ENCODE measurements around the gene JUNB. TPM values are rescaled to one million over a fixed set of nuclear protein-coding genes. Genes with fewer than 3 reads are reported as not detected.

The JUNB gene
- total and polyA plus RNA-seq, 2 of the 8 experiments (the other 6 are each of a cell fraction or from before 2014, with no cell fraction given): 7.4 to 10.0 TPM

GRCh38 chr19:12842511-12842910 lies 51.2 kb downstream of the JUNB start (continued):
- no peak for TF ChIP-seq ASH2L (IDR thresholded peaks at IDR 0.05; ENCODE audit: low read length)

Small RNAs within 50 kb of the gene (microRNA-seq; reads per million reads assigned to microRNA genes)
- gene MIR5684 (ENCODE audit: borderline microRNAs expressed in 2 of 2, borderline number of aligned reads in 2 of 2, borderline replicate concordance in 1 of 2): 0 reads per million in 2 experiments

Small RNAs within 50 kb of the gene (small RNA-seq; reads per million reads assigned to genes)
- not detected for gene MIR5684 (ENCODE audit: insufficient read depth)

Other genes with a start within 250 kb of the JUNB start
- gene ZNF564, start 240.0 kb upstream of the JUNB start, total RNA-seq (2021; fragmentation: NEBNext Ultra II Directional; extraction: Animal tissue kit (Norgen Biotek cat#: 25700)): 7.8 and 10.4 TPM in 2 replicates
- gene ZNF564, start 240.0 kb upstream of the JUNB start, polyA plus RNA-seq (2011; rRNA removed): 0.89 and 0.91 TPM in 2 replicates
- gene ZNF490, start 180.7 kb upstream of the JUNB start, total RNA-seq (2021; fragmentation: NEBNext Ultra II Directional; extraction: Animal tissue kit (Norgen Biotek cat#: 25700)): 9.0 TPM in 2 replicates
- gene ZNF490, start 180.7 kb upstream of the JUNB start, polyA plus RNA-seq (2011; rRNA removed): 1.6 and 1.7 TPM in 2 replicates
- 18.6 and 20.1 TPM in 2 replicates for gene ZNF791, start 180.6 kb upstream of the JUNB start, total RNA-seq (2021; fragmentation: NEBNext Ultra II Directional; extraction: Animal tissue kit (Norgen Biotek cat#: 25700))
- 3.1 and 4.1 TPM in 2 replicates for gene ZNF791, start 180.6 kb upstream of the JUNB start, polyA plus RNA-seq (2011; rRNA removed)
- gene MAN2B1, start 124.7 kb upstream of the JUNB start, total RNA-seq (2021; fragmentation: NEBNext Ultra II Directional; extraction: Animal tissue kit (Norgen Biotek cat#: 25700)): 71.1 and 76.3 TPM in 2 replicates
- 55.3 and 73.6 TPM in 2 replicates for gene MAN2B1, start 124.7 kb upstream of the JUNB start, polyA plus RNA-seq (2011; rRNA removed)
- 15.3 and 19.6 TPM in 2 replicates for gene WDR83, start 124.7 kb upstream of the JUNB start, total RNA-seq (2021; fragmentation: NEBNext Ultra II Directional; extraction: Animal tissue kit (Norgen Biotek cat#: 25700))
- 12.6 and 24.5 TPM in 2 replicates for gene WDR83, start 124.7 kb upstream of the JUNB start, polyA plus RNA-seq (2011; rRNA removed)
- gene DHPS, start 109.6 kb upstream of the JUNB start, total RNA-seq (2021; fragmentation: NEBNext Ultra II Directional; extraction: Animal tissue kit (Norgen Biotek cat#: 25700)): 86.6 and 88.8 TPM in 2 replicates
- gene DHPS, start 109.6 kb upstream of the JUNB start, polyA plus RNA-seq (2011; rRNA removed): 99.6 and 118 TPM in 2 replicates
- not detected in 2 replicates for gene GNG14, start 103.5 kb upstream of the JUNB start, total RNA-seq (2021; fragmentation: NEBNext Ultra II Directional; extraction: Animal tissue kit (Norgen Biotek cat#: 25700))
- not detected in 2 replicates for gene GNG14, start 103.5 kb upstream of the JUNB start, polyA plus RNA-seq (2011; rRNA removed)
- 10.8 and 11.1 TPM in 2 replicates for gene FBXW9, start 94.9 kb upstream of the JUNB start, total RNA-seq (2021; fragmentation: NEBNext Ultra II Directional; extraction: Animal tissue kit (Norgen Biotek cat#: 25700))
- gene FBXW9, start 94.9 kb upstream of the JUNB start, polyA plus RNA-seq (2011; rRNA removed): 30.1 and 36.4 TPM in 2 replicates
- gene TNPO2, start 67.6 kb upstream of the JUNB start, total RNA-seq (2021; fragmentation: NEBNext Ultra II Directional; extraction: Animal tissue kit (Norgen Biotek cat#: 25700)): 110 and 112 TPM in 2 replicates
- gene TNPO2, start 67.6 kb upstream of the JUNB start, polyA plus RNA-seq (2011; rRNA removed): 121 and 136 TPM in 2 replicates
- 149 and 156 TPM in 2 replicates for gene TRIR, start 56.8 kb upstream of the JUNB start, total RNA-seq (2021; fragmentation: NEBNext Ultra II Directional; extraction: Animal tissue kit (Norgen Biotek cat#: 25700))
- gene TRIR, start 56.8 kb upstream of the JUNB start, polyA plus RNA-seq (2011; rRNA removed): 130 and 167 TPM in 2 replicates
- 105 and 106 TPM in 2 replicates for gene GET3, start 54.0 kb upstream of the JUNB start, total RNA-seq (2021; fragmentation: NEBNext Ultra II Directional; extraction: Animal tissue kit (Norgen Biotek cat#: 25700))
- gene GET3, start 54.0 kb upstream of the JUNB start, polyA plus RNA-seq (2011; rRNA removed): 297 and 304 TPM in 2 replicates
- gene BEST2, start 39.7 kb upstream of the JUNB start, total RNA-seq (2021; fragmentation: NEBNext Ultra II Directional; extraction: Animal tissue kit (Norgen Biotek cat#: 25700)): 4.6 TPM in 2 replicates
- 7.3 and 11.6 TPM in 2 replicates for gene BEST2, start 39.7 kb upstream of the JUNB start, polyA plus RNA-seq (2011; rRNA removed)
- 59.3 and 63.2 TPM in 2 replicates for gene HOOK2, start 15.9 kb upstream of the JUNB start, total RNA-seq (2021; fragmentation: NEBNext Ultra II Directional; extraction: Animal tissue kit (Norgen Biotek cat#: 25700))
- 23.8 and 39.2 TPM in 2 replicates for gene HOOK2, start 15.9 kb upstream of the JUNB start, polyA plus RNA-seq (2011; rRNA removed)
- gene PRDX2, start 10.3 kb downstream of the JUNB start, total RNA-seq (2021; fragmentation: NEBNext Ultra II Directional; extraction: Animal tissue kit (Norgen Biotek cat#: 25700)): 380 and 404 TPM in 2 replicates
- gene PRDX2, start 10.3 kb downstream of the JUNB start, polyA plus RNA-seq (2011; rRNA removed): 748 and 904 TPM in 2 replicates
- 41.3 and 42.3 TPM in 2 replicates for gene THSD8, start 10.6 kb downstream of the JUNB start, total RNA-seq (2021; fragmentation: NEBNext Ultra II Directional; extraction: Animal tissue kit (Norgen Biotek cat#: 25700))
- 3.4 and 8.2 TPM in 2 replicates for gene THSD8, start 10.6 kb downstream of the JUNB start, polyA plus RNA-seq (2011; rRNA removed)
- 67.5 and 67.9 TPM in 2 replicates for gene RNASEH2A, start 15.1 kb downstream of the JUNB start, total RNA-seq (2021; fragmentation: NEBNext Ultra II Directional; extraction: Animal tissue kit (Norgen Biotek cat#: 25700))
- 120 and 141 TPM in 2 replicates for gene RNASEH2A, start 15.1 kb downstream of the JUNB start, polyA plus RNA-seq (2011; rRNA removed)
- gene RTBDN, start 43.1 kb downstream of the JUNB start, total RNA-seq (2021; fragmentation: NEBNext Ultra II Directional; extraction: Animal tissue kit (Norgen Biotek cat#: 25700)): 4.8 and 5.8 TPM in 2 replicates
- gene RTBDN, start 43.1 kb downstream of the JUNB start, polyA plus RNA-seq (2011; rRNA removed): 4.0 and 4.4 TPM in 2 replicates
- 25.2 and 28.3 TPM in 2 replicates for gene MAST1, start 47.0 kb downstream of the JUNB start, total RNA-seq (2021; fragmentation: NEBNext Ultra II Directional; extraction: Animal tissue kit (Norgen Biotek cat#: 25700))
- 15.6 and 27.5 TPM in 2 replicates for gene MAST1, start 47.0 kb downstream of the JUNB start, polyA plus RNA-seq (2011; rRNA removed)
- 32.9 and 33.2 TPM in 2 replicates for gene DNASE2, start 90.0 kb downstream of the JUNB start, total RNA-seq (2021; fragmentation: NEBNext Ultra II Directional; extraction: Animal tissue kit (Norgen Biotek cat#: 25700))
- 48.2 and 58.2 TPM in 2 replicates for gene DNASE2, start 90.0 kb downstream of the JUNB start, polyA plus RNA-seq (2011; rRNA removed)
- gene KLF1, start 95.7 kb downstream of the JUNB start, total RNA-seq (2021; fragmentation: NEBNext Ultra II Directional; extraction: Animal tissue kit (Norgen Biotek cat#: 25700)): 0.59 and 0.84 TPM in 2 replicates
- 0.91 and 1.0 TPM in 2 replicates for gene KLF1, start 95.7 kb downstream of the JUNB start, polyA plus RNA-seq (2011; rRNA removed)
- gene GCDH, start 99.7 kb downstream of the JUNB start, total RNA-seq (2021; fragmentation: NEBNext Ultra II Directional; extraction: Animal tissue kit (Norgen Biotek cat#: 25700)): 63.8 and 67.3 TPM in 2 replicates
- 89.4 and 134 TPM in 2 replicates for gene GCDH, start 99.7 kb downstream of the JUNB start, polyA plus RNA-seq (2011; rRNA removed)
- 0.46 and 0.97 TPM in 2 replicates for gene SYCE2, start 127.8 kb downstream of the JUNB start, total RNA-seq (2021; fragmentation: NEBNext Ultra II Directional; extraction: Animal tissue kit (Norgen Biotek cat#: 25700))
- 0.69 and 0.71 TPM in 2 replicates for gene SYCE2, start 127.8 kb downstream of the JUNB start, polyA plus RNA-seq (2011; rRNA removed)
- gene FARSA, start 142.2 kb downstream of the JUNB start, total RNA-seq (2021; fragmentation: NEBNext Ultra II Directional; extraction: Animal tissue kit (Norgen Biotek cat#: 25700)): 103 and 108 TPM in 2 replicates
- gene FARSA, start 142.2 kb downstream of the JUNB start, polyA plus RNA-seq (2011; rRNA removed): 61.0 and 100 TPM in 2 replicates
- gene CALR, start 147.1 kb downstream of the JUNB start, total RNA-seq (2021; fragmentation: NEBNext Ultra II Directional; extraction: Animal tissue kit (Norgen Biotek cat#: 25700)): 1,155 and 1,177 TPM in 2 replicates
- 418 and 591 TPM in 2 replicates for gene CALR, start 147.1 kb downstream of the JUNB start, polyA plus RNA-seq (2011; rRNA removed)
- 73.3 and 76.1 TPM in 2 replicates for gene RAD23A, start 154.4 kb downstream of the JUNB start, total RNA-seq (2021; fragmentation: NEBNext Ultra II Directional; extraction: Animal tissue kit (Norgen Biotek cat#: 25700))
- 40.0 and 80.1 TPM in 2 replicates for gene RAD23A, start 154.4 kb downstream of the JUNB start, polyA plus RNA-seq (2011; rRNA removed)
- 42.2 and 45.5 TPM in 2 replicates for gene GADD45GIP1, start 165.7 kb downstream of the JUNB start, total RNA-seq (2021; fragmentation: NEBNext Ultra II Directional; extraction: Animal tissue kit (Norgen Biotek cat#: 25700))
- gene GADD45GIP1, start 165.7 kb downstream of the JUNB start, polyA plus RNA-seq (2011; rRNA removed): 42.6 and 58.5 TPM in 2 replicates
- gene DAND5, start 178.1 kb downstream of the JUNB start, total RNA-seq (2021; fragmentation: NEBNext Ultra II Directional; extraction: Animal tissue kit (Norgen Biotek cat#: 25700)): 0.17 and 0.25 TPM in 2 replicates
- gene DAND5, start 178.1 kb downstream of the JUNB start, polyA plus RNA-seq (2011; rRNA removed): 0.13 and 0.14 TPM in 2 replicates
- gene NFIX, start 204.0 kb downstream of the JUNB start, total RNA-seq (2021; fragmentation: NEBNext Ultra II Directional; extraction: Animal tissue kit (Norgen Biotek cat#: 25700)): 0.20 and 0.27 TPM in 2 replicates
- gene NFIX, start 204.0 kb downstream of the JUNB start, polyA plus RNA-seq (2011; rRNA removed): 0.03 and 0.08 TPM in 2 replicates